ENCODE measurements around the gene PBXIP1. TPM values are rescaled to one million over a fixed set of nuclear protein-coding genes. Genes with fewer than 3 reads are reported as not detected.
A peak's percentile ranks its signal among the peaks of the same experiment; 100 is the strongest.

PBXIP1 gene
- total and polyA plus RNA-seq, 2 of the 13 experiments (the other 11 are each of a cell fraction or from before 2014, with no cell fraction given) = 16.3 to 31.9 TPM

- TF ChIP-seq, protein P1, sequence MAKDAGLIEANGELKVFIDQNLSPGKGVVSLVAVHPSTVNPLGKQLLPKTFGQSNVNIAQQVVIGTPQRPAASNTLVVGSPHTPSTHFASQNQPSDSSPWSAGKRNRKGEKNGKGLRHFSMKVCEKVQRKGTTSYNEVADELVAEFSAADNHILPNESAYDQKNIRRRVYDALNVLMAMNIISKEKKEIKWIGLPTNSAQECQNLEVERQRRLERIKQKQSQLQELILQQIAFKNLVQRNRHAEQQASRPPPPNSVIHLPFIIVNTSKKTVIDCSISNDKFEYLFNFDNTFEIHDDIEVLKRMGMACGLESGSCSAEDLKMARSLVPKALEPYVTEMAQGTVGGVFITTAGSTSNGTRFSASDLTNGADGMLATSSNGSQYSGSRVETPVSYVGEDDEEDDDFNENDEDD (CRISPR knock-in tag; IDR thresholded peaks at IDR 0.05; ENCODE audit: borderline replicate concordance) = peak; percentile 100
- TF ChIP-seq MAZ (IDR thresholded peaks at IDR 0.05; ENCODE audit: borderline replicate concordance, low read depth, low read length) (no peak), MAZ (CRISPR knock-in tag; IDR thresholded peaks at IDR 0.05; ENCODE audit: low read depth) (peak; percentile 96), SNAPC5 (CRISPR knock-in tag; IDR thresholded peaks at IDR 0.05; ENCODE audit: borderline replicate concordance) (peak; percentile 93), HIC2 (CRISPR knock-in tag; IDR thresholded peaks at IDR 0.05; ENCODE audit: low read depth) (peak; percentile 87), ZNF317 (CRISPR knock-in tag; IDR thresholded peaks at IDR 0.05) (peak; percentile 94; the same call in 1 of the 2 replicates), NCOA1 (CRISPR knock-in tag; IDR thresholded peaks at IDR 0.05) (peak; percentile 94; the same call in 1 of the 2 replicates), HOXA9 (CRISPR knock-in tag; IDR thresholded peaks at IDR 0.05; ENCODE audit: borderline replicate concordance) (peak; percentile 95), PTBP1 (IDR thresholded peaks at IDR 0.05; ENCODE audit: low read depth, low read length, poor library complexity, severe bottlenecking) (peak; percentile 38), ZNF598 (CRISPR knock-in tag; IDR thresholded peaks at IDR 0.05; ENCODE audit: borderline replicate concordance) (peak; percentile 74; the same call in 1 of the 2 replicates), HES4 (CRISPR knock-in tag; IDR thresholded peaks at IDR 0.05; ENCODE audit: borderline replicate concordance) (peak; percentile 99), CENPX (CRISPR knock-in tag; IDR thresholded peaks at IDR 0.05) (no peak), SAP130 (CRISPR knock-in tag; IDR thresholded peaks at IDR 0.05; ENCODE audit: low read depth) (peak; percentile 90)
- TF ChIP-seq, protein P2, sequence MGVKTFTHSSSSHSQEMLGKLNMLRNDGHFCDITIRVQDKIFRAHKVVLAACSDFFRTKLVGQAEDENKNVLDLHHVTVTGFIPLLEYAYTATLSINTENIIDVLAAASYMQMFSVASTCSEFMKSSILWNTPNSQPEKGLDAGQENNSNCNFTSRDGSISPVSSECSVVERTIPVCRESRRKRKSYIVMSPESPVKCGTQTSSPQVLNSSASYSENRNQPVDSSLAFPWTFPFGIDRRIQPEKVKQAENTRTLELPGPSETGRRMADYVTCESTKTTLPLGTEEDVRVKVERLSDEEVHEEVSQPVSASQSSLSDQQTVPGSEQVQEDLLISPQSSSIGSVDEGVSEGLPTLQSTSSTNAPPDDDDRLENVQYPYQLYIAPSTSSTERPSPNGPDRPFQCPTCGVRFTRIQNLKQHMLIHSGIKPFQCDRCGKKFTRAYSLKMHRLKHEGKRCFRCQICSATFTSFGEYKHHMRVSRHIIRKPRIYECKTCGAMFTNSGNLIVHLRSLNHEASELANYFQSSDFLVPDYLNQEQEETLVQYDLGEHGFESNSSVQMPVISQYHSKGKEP (CRISPR knock-in tag; IDR thresholded peaks at IDR 0.05) = peak; percentile 88; the same call in 1 of the 2 replicates
- TF ChIP-seq, protein P3, sequence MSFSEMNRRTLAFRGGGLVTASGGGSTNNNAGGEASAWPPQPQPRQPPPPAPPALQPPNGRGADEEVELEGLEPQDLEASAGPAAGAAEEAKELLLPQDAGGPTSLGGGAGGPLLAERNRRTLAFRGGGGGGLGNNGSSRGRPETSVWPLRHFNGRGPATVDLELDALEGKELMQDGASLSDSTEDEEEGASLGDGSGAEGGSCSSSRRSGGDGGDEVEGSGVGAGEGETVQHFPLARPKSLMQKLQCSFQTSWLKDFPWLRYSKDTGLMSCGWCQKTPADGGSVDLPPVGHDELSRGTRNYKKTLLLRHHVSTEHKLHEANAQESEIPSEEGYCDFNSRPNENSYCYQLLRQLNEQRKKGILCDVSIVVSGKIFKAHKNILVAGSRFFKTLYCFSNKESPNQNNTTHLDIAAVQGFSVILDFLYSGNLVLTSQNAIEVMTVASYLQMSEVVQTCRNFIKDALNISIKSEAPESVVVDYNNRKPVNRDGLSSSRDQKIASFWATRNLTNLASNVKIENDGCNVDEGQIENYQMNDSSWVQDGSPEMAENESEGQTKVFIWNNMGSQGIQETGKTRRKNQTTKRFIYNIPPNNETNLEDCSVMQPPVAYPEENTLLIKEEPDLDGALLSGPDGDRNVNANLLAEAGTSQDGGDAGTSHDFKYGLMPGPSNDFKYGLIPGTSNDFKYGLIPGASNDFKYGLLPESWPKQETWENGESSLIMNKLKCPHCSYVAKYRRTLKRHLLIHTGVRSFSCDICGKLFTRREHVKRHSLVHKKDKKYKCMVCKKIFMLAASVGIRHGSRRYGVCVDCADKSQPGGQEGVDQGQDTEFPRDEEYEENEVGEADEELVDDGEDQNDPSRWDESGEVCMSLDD (CRISPR knock-in tag; IDR thresholded peaks at IDR 0.05; ENCODE audit: borderline replicate concordance) = peak; percentile 89; the same call in 1 of the 2 replicates
- TF ChIP-seq, protein P4, sequence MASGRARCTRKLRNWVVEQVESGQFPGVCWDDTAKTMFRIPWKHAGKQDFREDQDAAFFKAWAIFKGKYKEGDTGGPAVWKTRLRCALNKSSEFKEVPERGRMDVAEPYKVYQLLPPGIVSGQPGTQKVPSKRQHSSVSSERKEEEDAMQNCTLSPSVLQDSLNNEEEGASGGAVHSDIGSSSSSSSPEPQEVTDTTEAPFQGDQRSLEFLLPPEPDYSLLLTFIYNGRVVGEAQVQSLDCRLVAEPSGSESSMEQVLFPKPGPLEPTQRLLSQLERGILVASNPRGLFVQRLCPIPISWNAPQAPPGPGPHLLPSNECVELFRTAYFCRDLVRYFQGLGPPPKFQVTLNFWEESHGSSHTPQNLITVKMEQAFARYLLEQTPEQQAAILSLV (CRISPR knock-in tag; IDR thresholded peaks at IDR 0.05; ENCODE audit: borderline replicate concordance) = peak; percentile 99
These were observed 19.3 kb downstream of the PBXIP1 start, which contains the start of gene PMVK (continued) for GRCh38 chr1:154936555-154937084.
